HT-29 (cell line): ENCODE results near the gene SGCD. TPM values are rescaled to one million over a fixed set of nuclear protein-coding genes. Genes with fewer than 3 reads are reported as not detected.

Experiments
- DNase-seq: peaks from one replicate; pipeline ENCODE4 v3.0.0-alpha.2; 2015; ENCODE audit warnings: low spot score
- total RNA-seq: library from RNA; depleted of rRNA; stranded (reverse); fragments of >200 nt; shearing (Covaris generic); gene quantifications from 2 replicates; pipeline ENCODE4 v1.2.3, GENCODE V29; 2014; rRNA removed

The SGCD gene
- not detected in 2 replicates for total RNA-seq

- DNase-seq = no peak
These were observed at the start of gene SGCD for GRCh38 chr5:156326718-156327259. Gene SGCD, plus strand, starts transcription at chr5:156327164.

- DNase-seq = no peak
These were observed 49.7 kb upstream of the SGCD start for GRCh38 chr5:156277290-156277689.

GRCh38 chr5:156295431-156295830 lies 31.5 kb upstream of the SGCD start:
- DNase-seq = no peak

DNA sequence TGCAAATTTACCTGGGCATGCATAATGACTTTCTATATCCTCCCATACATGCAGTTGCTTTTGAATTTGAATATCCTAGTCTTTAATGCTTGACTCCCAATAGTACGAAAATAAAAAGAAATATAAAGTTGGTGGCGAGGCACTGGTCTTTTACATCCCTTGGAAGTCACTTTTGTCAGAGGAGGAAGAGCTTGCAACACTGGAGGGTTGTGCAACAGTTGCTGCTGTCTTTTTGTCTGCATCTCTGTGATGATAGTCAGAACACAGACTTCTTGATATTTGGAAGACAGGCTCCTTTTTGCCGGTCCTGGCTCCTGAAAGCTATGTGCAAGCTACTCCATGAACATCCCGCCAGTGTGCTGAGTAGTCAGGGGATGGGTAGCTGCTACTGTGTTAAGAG lies 16.8 kb upstream of the SGCD start:
- DNase-seq = no peak

DNA sequence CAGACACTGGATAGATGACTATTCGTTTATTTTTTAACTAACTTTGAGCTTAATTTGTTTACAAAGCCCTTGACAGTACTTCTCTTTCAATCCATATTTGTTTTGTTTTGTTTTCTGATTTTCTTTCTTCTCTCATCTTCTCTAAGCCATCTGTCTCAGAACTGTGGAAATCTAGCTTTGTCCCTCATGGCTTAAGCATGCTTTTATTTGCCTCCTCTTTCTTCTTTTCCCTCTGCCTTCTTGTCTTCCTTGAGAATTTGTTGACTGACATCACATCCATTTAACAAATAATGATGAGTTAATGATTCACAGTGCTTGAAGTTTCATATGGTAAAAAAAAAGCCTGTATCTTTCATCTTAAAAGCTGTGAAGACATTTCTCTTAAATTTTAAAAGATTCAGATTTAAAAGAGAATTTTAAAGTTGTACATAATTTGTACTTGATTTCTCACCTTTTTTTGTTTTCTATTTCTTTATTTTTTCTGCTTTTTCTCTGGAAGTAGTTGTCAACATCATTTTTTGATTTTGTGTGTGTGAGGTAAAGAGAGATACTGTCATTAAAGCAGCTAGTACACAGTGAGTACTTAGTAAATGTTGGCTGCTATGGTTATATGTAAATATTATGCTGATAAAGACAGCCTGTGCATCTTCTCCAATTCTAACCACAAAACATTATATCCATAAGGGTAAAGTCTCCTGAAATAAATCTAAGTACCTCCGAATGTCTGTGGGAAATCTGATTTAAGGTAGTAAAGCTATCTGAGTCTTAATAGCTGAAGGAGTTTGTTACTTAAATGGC lies 13.9 kb upstream of the SGCD start:
- DNase-seq = no peak

DNA sequence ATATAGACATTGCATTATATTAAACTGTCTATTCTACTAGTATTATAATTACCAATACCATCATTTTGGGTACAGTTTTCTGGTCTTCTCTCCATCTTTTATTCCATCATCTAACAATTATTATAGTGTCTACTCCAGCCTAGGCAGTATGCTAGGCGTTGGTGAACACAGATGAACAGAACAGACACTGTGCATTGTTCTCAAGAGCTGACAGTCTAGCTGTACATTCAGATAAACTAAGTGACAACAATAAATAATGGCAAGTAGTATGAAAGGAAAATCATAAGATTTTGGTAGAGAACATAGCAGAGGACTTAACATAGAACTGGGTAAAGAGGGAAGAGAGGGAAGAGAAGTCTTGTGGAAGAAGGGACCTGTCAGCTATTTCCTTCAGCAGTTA lies 12.5 kb upstream of the SGCD start:
- no peak for DNase-seq

DNA sequence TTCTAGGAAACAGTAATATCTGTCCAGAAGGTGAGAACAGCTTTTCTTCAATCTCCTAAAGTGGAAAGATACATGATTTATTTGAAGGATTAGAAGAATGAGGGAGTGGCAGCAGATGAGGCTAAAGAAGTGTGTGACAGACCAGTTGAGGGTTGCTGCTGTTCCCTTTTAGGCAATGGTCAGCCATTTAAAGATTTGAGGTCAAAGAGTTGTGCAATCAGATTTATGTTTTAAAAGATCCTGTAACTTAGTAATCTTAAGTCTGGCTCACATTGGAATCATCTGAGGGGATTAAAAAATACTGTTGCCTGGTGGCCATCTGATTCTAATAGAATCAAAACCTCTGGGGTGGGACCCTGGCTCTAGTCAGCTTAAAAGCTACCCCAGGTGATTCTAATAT lies 4.3 kb upstream of the SGCD start:
- no peak for DNase-seq

- no peak for DNase-seq
These were observed 332 bp downstream of the SGCD start for GRCh38 chr5:156327296-156327695.

GRCh38 chr5:156328161-156328560 lies 1.2 kb downstream of the SGCD start:
- no peak for DNase-seq

- DNase-seq = no peak
These were observed 1.8 kb downstream of the SGCD start for GRCh38 chr5:156328766-156329165.

GRCh38 chr5:156329171-156329611 lies 2.2 kb downstream of the SGCD start:
- no peak for DNase-seq

GRCh38 chr5:156330141-156330870 lies 3.3 kb downstream of the SGCD start:
- no peak for DNase-seq

- no peak for DNase-seq
These were observed 4.2 kb downstream of the SGCD start for GRCh38 chr5:156331181-156331580.

DNA sequence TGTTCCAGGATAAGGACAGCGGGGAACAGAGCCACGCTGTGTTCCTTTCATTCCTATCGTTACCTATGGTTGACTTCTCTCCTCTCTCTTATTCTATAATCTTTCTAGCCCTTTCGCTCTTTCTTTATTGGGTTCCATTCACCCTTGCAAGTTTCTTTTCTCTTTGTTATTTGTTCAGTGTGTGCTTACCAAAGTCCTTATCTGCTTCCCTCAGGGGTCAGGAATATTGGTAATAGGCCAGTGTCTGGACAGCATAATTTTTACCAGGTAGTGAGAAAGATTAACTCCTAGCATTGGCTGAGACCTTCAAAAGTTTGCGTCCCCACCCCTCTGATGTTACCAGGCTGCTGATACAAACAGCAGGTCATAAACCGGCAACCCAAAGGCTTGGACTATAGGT lies 4.9 kb downstream of the SGCD start:
- DNase-seq = no peak

- DNase-seq = no peak
These were observed 5.3 kb downstream of the SGCD start for GRCh38 chr5:156332245-156332644.

DNA sequence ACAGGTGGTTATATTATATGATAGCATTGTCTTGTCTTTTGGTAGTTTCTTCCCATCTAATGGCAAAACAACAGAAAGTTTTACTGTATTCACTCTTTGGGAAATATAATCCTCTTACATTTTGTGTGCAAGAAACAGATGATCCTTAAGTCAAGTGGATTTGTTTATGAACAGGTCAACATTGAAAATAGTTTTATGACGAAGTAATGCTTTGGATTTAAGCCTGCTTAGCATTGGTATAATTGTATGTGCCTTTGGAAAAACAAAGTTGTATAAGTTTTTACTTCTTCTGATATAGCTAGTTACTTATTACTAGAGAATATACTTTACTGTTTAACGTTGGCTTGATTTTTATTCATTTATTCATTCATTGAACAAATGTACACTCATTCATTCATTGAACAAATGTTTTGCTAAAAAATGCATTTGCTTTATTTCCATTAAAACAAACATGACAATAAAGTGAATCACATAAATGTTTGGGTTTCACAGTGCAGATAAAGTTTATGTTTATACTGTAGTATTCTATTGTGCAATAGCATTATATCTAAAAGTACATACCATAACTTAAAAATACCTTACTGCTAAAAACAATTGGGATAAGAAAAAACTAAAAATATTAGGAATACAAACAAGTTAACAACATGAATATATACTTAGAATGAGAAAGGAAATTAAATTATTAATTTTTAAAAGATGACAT lies 12.3 kb downstream of the SGCD start:
- no peak for DNase-seq

- no peak for DNase-seq
These were observed 13.9 kb downstream of the SGCD start for GRCh38 chr5:156340893-156341292.

GRCh38 chr5:156350256-156350655 lies 23.3 kb downstream of the SGCD start:
- DNase-seq = no peak

GRCh38 chr5:156351423-156351822 lies 24.5 kb downstream of the SGCD start:
- no peak for DNase-seq

DNA sequence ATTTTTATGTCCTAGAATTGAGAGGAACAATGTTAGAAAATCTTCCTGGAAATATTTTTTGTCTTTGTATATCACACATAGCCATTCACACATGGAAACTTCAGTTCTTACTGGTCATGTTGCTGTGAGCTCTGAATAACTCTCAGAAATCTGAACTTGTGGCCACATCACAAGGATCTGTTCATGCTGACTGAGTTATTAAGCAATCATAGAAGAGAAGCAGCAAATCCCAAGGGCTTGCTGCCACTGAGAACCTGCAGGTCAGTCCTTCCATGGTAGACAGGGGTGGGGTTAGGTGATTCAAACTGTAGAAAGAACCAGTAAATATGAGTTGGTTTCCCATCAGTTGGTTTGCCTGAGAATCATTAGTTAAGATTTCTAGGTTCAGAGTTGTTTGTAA lies 27.6 kb downstream of the SGCD start:
- no peak for DNase-seq

- DNase-seq = no peak
These were observed 29.3 kb downstream of the SGCD start for GRCh38 chr5:156356238-156356637.

DNA sequence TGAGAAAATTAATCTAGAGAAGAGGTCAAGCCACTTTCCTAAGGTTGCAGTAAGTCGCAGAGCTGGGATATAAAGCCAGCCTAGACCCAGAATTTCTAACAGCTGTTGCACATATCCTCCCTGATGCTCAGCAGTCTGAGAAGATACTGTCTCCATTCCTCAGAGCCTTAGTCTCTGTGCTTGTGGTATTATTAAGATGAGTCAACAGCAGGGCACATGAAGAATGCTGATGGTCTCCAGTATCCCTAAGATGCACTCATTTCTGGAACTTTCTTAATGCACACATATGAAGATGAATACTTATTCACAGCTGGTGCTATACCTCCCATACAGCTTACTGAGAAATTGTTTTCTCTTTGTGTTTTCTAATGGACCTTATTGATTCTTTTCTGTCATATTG lies 32.5 kb downstream of the SGCD start:
- no peak for DNase-seq
